HFFc6 (cell line): ENCODE measurements around the gene ANO4. TPM values are rescaled to one million over a fixed set of nuclear protein-coding genes. Genes with fewer than 3 reads are reported as not detected.

Experiments used
- DNase-seq: peaks from one replicate; pipeline ENCODE4 v3.0.0-alpha.2; 2018
- H3K27ac Mint-ChIP-seq: 2 replicates; pipeline ENCODE4 v1.8.0; 2020; ENCODE audit warnings: mild to moderate bottlenecking, mixed read lengths
- H3K27me3 Mint-ChIP-seq: 2 replicates; pipeline ENCODE4 v1.8.0; 2021; ENCODE audit warnings: mild to moderate bottlenecking, moderate library complexity, mixed read lengths; ENCODE audit not compliant: insufficient read depth
- H3K36me3 Mint-ChIP-seq: 2 replicates; pipeline ENCODE4 v1.8.0; 2021; ENCODE audit warnings: low read depth, mixed read lengths
- H3K4me1 Mint-ChIP-seq: 2 replicates; pipeline ENCODE4 v1.8.0; 2020; ENCODE audit warnings: low read depth, mixed read lengths
- H3K4me3 Mint-ChIP-seq: 2 replicates; pipeline ENCODE4 v1.8.0; 2020; ENCODE audit warnings: mild to moderate bottlenecking, moderate library complexity, mixed read lengths
- H3K9me3 Mint-ChIP-seq: 2 replicates; pipeline ENCODE4 v1.8.0; 2020; ENCODE audit warnings: mild to moderate bottlenecking, mixed read lengths
- total RNA-seq, 6 experiments: library from RNA; stranded (reverse); fragmentation: NEBNext Ultra II Directional; extraction: Animal tissue kit (Norgen Biotek cat#: 25700); gene quantifications; 2 replicates in 1 of 6; 3 replicates in 5 of 6; pipeline ENCODE4 v1.2.3, GENCODE V29; 2021
- TF ChIP-seq, protein P1 (sequence below): fragments of 200-600 bp; sonication (generic); IDR thresholded peaks from 2 replicates; pipeline ENCODE4 v1.5.0; 2021; ENCODE audit warnings: antibody characterized with exemption, mild to moderate bottlenecking

ANO4 gene
- total RNA-seq, 6 experiments from 2014 or later: not detected

DNA sequence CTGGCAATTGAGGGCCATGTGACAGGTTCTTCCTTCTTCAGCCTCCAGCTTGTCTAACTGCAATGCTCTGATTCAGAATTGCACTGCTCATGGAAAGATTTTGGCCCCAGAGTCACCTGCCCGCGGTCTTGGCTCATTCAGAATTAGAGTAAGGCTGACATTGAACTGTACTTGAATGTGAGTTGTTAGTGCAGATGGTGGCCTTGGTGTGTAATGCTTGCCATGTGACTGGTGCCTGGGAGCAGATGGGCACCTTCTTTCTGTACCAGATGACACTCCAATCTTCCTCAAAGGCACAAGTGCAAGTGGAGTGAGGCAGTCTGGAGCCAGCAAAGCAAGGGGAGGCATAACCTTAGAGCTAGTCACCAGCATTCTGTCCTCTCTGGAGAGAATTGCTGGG is 36.5 kb upstream of the ANO4 start:
- H3K9me3 Mint-ChIP-seq: peaks cover 26% of the 10 kb centered on the region
- TF ChIP-seq, protein P1, sequence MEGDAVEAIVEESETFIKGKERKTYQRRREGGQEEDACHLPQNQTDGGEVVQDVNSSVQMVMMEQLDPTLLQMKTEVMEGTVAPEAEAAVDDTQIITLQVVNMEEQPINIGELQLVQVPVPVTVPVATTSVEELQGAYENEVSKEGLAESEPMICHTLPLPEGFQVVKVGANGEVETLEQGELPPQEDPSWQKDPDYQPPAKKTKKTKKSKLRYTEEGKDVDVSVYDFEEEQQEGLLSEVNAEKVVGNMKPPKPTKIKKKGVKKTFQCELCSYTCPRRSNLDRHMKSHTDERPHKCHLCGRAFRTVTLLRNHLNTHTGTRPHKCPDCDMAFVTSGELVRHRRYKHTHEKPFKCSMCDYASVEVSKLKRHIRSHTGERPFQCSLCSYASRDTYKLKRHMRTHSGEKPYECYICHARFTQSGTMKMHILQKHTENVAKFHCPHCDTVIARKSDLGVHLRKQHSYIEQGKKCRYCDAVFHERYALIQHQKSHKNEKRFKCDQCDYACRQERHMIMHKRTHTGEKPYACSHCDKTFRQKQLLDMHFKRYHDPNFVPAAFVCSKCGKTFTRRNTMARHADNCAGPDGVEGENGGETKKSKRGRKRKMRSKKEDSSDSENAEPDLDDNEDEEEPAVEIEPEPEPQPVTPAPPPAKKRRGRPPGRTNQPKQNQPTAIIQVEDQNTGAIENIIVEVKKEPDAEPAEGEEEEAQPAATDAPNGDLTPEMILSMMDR: no peak
- H3K27ac Mint-ChIP-seq: no peak overlapping the region
- no peak for DNase-seq
- H3K27me3 Mint-ChIP-seq: no peaks in the 10 kb centered on the region; the same call in 1 of the 2 replicates
- H3K4me1 Mint-ChIP-seq: no peaks in the 10 kb centered on the region
- H3K4me3 Mint-ChIP-seq: no peak overlapping the region
- H3K36me3 Mint-ChIP-seq: no peaks in the 10 kb centered on the region

DNA sequence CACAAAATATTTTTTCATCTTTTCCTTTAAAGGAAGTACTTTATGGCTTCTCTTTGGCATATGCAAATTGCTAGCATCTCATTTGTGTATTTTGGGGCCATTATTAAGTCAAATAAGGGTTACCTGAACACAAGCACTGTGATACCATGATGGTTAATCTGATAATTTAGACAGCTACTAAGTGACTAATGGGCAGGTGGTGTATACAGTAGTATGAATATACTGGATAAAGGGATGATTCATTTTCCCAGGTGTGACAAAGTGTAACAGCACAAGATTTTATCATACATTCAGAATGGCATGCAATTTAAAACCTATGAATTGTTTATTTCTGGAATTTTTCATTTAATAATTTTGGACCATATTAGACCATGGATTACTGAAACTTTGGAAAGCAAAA is 27.2 kb upstream of the ANO4 start:
- no peak overlapping the region for H3K27ac Mint-ChIP-seq
- no peaks in the 10 kb centered on the region for H3K36me3 Mint-ChIP-seq
- no peak for DNase-seq
- no peaks in the 10 kb centered on the region for H3K4me1 Mint-ChIP-seq
- no peak overlapping the region for H3K4me3 Mint-ChIP-seq
- H3K27me3 Mint-ChIP-seq: no peaks in the 10 kb centered on the region
- H3K9me3 Mint-ChIP-seq: peaks cover 33% of the 10 kb centered on the region
- TF ChIP-seq, protein P1: no peak

DNA sequence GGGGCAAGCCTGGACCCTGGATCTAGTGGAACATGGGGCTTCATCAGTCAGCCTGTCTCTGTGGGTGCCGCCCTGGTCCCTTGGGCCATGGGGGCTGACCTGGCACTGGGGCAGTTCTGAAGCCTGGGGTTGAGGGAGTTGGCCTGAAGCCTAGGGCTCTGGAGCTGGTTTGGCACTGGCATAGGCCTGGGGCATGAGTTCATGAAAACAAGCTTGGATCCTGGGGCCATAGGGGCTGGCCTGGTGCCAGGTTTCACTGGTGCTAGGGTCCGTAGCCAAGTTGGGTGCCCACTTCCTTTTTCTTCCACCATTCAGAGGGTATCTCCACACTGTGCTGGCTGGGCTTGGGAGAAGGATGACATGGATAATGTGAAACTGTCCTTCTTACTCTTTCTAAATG is 26.6 kb upstream of the ANO4 start:
- TF ChIP-seq, protein P1: no peak
- peaks cover 37% of the 10 kb centered on the region for H3K9me3 Mint-ChIP-seq
- no peaks in the 10 kb centered on the region for H3K4me1 Mint-ChIP-seq
- no peak for DNase-seq
- H3K36me3 Mint-ChIP-seq: no peaks in the 10 kb centered on the region
- no peaks in the 10 kb centered on the region for H3K27me3 Mint-ChIP-seq
- no peak overlapping the region for H3K4me3 Mint-ChIP-seq
- no peak overlapping the region for H3K27ac Mint-ChIP-seq

DNA sequence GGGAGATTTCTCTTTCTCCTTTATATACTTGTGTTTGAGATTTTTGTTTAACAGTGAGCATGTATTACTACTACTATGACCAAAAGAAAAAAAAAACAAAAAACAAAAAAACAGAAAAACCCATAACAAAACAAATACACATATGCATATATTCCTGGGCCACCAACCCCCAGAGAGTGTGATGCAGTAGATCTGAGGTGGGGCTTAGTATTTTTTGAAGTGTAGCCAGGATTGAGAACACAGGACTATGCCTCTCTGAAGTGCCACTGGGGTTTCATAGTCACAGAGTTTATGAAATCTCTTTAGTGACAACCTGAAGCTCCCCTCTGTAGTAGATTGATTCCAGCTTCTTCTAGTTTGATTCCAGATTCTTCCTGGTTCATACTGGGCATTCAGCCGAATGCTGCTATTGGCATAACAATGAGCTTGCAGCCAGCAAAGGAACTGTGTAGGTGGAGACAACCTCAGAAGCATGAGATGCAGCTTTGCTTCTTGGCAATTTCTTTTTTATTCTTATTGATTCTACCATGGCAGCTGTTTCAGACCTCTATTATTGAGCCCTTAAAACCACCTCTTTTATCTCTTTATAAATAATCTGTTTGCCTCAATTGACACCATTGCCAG is 15.5 kb upstream of the ANO4 start:
- Mint-ChIP-seq H3K9me3 (peaks cover 23% of the 10 kb centered on the region), H3K4me1 (no peaks in the 10 kb centered on the region), H3K36me3 (peaks cover 5% of the 10 kb centered on the region; the same call in 1 of the 2 replicates), H3K4me3 (no peak overlapping the region), H3K27me3 (no peaks in the 10 kb centered on the region), H3K27ac (no peak overlapping the region)
- TF ChIP-seq, protein P1: no peak
- no peak for DNase-seq

DNA sequence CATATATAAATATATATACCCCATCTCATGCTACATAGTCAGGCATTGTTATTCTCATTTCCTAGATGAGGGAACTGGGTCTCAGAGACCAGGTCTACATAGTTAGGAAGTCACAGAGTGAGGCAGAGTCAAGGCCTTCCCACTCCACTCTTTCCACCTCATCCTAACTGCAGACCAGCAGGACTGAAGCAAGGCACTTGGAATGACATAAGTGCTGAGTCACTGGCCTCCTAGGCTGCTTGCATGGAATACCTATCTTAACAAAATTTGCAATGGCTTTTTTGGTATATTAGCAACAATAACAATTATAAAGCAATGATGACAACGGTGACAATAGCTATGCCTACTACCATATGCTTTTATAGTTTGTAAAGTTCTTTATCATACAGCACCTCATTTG is 5.4 kb upstream of the ANO4 start:
- H3K27ac Mint-ChIP-seq: no peak overlapping the region
- H3K4me3 Mint-ChIP-seq: no peak overlapping the region
- TF ChIP-seq, protein P1: no peak
- peaks cover 16% of the 10 kb centered on the region for H3K9me3 Mint-ChIP-seq
- H3K27me3 Mint-ChIP-seq: no peaks in the 10 kb centered on the region
- DNase-seq: no peak
- no peaks in the 10 kb centered on the region for H3K36me3 Mint-ChIP-seq
- no peaks in the 10 kb centered on the region for H3K4me1 Mint-ChIP-seq
